Activated effector memory CD4-positive, alpha-beta T cell treated with Interleukin-2 at 50 U/mL for 16 hours (primary cell): ENCODE results near the gene CCDC124.
"Not testable (repeated sequence)": the region's sequence is repeated elsewhere in the genome, so short reads cannot be mapped to it uniquely, and the experiment has no call there.

Experiments
- DNase-seq: peaks from one replicate; pipeline ENCODE4 v3.0.0-alpha.2; 2020

CCDC124 gene

DNA sequence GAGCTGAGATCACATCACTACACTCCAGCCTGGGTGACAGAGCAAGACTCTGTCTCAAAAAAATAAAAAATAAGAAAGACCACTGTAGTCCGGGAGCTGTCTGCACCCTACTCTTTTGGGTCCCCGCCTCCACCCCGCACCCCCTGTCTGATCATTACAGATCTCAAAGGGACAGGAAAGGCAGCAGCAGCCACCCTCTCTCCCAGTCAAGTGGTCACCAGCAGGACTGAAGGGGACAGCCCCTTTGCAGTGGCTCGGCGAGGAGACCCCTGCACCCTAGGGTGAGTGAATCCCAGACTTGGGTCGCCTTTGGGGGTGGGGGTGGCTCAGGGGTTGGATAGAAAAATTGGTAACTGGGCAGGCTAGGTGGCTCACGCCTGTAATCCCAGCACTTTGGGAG lies 21.6 kb downstream of the CCDC124 start:
- no peak for DNase-seq

DNA sequence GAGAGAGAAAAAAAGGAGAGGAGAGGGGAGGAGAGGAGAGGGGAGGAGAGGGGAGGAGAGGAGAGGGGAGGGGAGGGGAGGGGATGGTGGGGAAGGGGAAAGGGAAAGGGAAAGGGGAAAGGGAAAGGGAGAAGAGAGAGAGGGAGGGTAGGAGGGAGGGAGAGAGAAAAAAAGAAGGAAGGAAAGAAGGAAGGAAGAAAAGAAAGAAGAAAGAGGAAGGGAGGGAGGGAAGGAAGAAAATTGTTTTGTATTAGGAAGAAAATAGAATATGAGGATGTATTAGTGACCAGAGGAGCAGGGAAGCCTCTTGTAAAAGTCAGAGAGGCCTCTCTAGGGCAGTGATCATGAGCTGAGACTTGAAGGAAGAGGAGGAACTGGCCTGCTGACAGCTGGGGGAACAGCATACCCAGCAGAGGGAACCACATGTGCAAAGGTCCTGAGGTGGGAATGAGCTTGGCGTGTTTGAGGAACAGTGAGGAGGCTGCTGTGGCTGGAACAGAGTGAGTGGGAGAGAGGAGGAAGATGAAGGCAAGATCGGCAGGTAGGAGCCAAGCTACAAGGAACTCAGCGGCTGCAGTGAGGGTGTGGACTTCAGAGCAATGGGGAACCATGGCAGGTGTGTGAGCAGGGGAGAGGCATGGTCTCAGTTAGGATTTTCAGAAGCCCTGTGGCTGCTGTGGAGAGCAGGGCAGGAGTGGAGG lies 24.5 kb downstream of the CCDC124 start:
- DNase-seq = no peak

DNA sequence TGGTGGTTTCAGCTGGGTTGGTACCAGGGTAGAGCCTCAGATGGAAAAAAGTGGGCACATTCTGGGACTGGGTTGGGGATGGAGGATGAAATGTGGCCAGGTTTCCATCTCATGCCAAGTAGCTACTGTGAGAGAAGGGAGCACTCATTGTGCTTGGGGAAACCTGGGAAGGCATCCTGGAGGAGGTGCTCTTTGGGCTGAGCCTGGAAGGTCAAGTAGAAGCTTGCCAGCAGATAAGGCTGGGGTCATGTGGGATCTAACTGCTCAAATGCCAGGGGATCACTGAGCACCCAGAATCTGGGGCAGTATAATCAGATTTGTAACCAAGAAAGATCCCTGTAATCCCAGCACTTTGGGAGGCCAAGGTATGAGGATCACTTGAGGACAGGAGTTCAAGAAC lies 25.1 kb downstream of the CCDC124 start:
- no peak for DNase-seq

DNA sequence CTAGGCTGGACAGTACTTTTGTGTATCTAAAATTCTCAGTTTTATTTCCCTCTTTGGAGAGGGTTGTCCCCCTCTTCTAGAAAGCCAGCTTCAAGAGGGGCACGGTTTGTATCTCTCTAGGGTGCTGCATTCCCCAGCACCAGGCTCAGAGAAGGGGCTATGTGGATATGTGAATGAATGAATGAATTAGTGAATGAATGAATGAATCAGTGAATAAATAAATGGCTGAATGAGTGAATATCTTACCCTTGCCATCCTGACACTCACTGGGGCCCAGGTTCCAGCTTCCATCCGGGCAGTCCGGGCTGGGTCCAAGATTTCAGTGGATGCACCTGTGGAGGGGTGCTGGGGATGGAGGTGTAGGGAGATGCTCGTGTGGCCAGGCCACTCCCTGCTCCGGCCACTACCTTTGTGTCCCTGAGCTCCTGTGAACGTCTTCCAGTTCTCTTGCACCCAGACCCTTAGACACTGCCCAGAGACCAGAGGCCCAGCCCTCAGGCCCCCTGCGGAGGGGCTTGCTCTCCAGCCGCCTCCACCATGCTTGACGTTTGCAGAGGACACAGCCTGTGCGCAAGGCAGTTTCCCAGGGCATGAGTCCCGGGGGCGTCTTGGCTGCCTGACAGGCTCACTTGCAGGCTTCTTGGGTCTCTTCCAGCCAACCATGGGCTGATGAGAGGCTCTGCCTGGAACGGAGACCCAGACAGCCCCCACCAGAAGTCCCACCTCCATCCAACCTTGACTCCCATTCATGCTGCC lies 31.3 kb downstream of the CCDC124 start:
- DNase-seq = no peak

DNA sequence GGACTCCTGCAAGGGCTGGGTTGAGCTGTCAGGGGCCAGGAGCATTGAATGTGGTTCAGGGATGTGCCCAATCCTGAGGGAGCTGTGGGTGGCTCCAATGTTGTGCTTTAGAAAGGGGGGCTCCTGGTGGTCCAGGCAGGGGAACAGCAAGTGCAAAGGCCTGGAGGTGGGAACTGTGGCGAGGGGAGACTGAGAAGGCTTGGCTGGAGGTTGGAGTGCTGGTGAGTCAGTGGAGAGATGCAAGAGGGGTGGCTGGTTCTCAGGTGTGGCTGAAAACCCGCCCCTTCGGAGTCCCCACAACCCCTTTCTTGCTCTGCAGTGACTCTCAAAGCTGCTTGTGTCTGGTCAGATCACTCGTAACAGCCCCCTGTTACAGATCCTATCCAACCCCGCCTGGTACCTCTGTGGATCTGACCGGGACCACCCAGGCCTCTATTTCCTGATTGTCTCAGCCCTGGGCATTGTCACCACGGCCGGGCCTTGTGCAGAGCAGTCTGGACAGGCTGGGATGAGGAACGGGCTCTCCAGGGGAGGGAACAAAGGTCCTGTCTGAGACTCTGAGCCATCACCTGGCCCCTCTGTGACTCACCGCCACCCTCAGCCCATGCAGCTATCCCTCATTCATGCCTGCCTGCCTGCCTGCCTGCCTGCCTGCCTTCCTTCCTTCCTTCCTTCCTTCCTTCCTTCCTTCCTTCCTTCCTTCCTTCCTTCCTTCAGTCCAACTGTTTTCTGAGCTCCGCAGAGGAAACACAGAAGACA lies 32.7 kb downstream of the CCDC124 start:
- no peak for DNase-seq

DNA sequence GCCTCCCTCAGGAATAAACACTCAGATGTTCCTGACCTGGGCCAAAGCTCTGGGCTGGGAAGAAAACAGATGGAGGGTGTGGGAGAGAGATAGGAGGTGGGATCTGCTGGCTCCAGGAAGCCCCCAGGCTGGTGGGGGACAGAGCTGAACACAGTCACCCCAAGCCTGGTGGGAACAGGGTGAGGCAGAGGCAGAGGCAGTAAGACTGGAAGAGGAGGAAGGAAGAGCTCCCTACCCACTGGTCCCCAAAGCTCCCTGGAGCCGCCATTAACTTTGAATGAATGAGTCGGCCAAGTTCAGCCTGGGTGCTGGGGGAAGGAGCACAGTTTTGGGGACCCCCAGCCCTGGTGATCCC lies 33.3 kb downstream of the CCDC124 start:
- no peak for DNase-seq

DNA sequence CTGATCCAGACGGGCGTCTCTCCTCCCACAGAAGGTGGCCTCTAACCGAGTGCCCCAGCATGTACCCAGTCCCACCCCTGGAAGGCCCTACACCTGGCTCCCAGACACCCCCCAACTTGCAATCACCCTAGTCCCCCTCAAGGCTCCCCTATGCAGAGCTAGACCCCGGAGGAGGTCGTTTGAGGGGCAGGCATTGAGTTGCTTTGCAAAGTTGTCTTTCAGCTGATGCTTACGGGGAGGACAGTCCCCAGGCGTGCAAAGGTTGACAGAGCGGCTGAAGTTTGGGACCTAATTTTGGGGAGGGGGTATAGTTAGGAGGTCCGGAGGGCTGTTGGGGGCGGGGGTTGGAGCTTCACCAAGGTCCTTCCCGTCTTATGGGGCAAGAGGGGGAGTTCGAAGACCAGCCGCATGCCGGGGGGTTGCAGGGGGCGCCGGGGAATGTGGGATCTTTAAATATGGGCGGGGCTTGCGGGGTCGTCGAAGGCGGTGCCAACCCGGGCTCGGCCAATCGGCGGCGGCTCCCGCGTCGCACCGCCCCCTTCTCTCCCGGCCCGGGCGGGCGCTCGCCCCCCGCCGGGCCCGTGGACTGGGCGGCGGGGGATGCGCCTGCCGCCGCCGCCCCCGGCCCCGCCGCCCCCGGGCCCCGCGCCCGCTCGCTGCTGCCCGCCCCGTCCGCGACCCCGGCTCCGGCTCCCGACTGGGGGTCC lies 33.9 kb downstream of the CCDC124 start, which contains the start of gene KCNN1:
Gene KCNN1, plus strand, starts transcription at position 558 of the 707 bp plus-strand sequence. CDS start 6,782 bp downstream, outside the sequence.
- DNase-seq = no peak

DNA sequence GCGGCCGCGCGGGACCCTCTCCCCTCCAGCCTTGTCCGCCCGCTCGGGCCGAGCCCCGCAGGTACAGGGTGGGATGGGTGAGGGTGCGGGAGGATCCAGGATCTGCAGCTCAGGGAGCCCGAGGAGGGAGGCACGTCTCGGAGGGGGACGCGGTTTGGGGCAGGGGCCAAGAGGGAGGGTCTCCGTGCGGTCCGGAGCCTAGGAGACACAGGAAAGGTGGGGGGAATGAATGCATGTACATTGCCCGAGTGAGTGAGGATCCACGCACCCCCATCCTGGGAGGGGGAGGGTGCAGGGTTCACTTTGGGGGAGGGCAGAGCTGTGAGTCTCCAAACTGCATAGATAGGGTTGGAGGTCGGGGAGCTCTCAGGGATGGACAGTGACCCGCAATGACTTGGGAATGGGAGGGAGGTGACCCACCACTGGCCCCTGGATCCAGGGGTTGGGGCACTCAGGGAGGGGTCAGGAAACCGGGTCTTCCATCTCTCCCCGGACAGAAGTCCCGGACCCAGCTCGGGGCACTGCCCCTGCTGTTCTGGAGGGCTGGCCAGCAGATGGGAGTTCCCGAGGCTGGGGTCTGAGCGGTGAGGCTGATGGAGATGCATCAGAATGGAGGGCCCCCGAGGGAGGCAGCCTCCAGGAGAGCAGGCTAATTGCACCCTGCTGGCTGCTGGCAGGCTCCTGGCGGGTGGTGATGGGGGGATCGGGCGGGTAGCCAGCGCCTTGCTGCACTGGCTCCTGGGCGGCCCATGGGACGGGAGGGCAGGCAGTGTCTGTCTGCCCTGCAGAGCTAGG lies 34.6 kb downstream of the CCDC124 start:
- no peak for DNase-seq

DNA sequence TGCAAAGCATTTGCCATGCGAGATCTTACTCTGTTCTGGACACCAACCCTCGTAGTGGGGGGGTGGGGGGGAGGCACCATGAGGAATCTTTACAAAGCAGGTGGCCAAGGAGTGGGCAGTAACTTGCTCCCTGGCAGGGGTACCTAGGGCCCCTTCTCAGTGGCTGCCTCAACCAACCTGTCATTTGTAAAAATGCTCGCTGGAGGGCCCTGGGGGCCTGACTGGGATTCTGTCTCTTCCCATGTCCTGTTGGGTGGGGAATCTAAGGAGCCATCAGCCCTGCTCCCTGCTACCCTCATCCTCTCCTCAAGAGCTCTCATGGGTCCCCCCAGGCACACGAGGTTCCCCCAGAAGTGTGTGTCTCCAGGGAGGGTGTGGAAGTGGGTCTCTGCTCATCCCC lies 35.5 kb downstream of the CCDC124 start:
- DNase-seq = no peak

DNA sequence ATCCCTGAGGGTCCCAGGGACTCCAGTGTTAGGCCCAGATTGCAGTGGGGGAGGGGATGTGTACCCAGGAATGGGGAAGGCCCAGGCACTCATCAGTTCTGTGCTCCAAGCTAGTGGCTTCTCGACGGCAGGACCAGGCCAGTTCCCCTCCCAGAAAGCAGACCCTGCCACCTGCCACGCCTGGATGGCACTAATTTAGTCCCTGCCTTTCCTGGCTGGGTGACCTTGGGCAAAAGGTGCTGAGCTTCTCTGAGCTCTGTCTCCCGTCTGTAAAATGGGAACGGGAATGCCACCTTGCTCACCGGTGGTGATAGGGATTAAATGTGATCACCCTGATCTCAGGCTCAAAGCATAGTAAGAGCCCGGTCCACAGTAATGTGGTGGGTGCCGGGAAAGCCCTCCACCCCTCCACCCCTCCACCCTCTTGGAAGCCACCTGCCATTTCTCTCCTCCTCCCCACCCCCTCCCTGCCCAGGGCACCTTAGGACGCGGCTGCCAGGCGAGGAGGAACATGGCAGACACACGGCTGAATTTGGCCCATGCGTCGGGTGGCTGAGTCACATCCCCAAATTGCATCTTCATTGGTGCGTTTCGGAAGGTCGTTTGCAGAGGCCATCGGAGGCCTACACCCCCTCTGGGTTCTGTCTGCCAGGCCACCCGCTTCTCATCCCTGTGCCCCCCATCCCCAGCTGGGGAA lies 36.4 kb downstream of the CCDC124 start:
- DNase-seq = no peak

DNA sequence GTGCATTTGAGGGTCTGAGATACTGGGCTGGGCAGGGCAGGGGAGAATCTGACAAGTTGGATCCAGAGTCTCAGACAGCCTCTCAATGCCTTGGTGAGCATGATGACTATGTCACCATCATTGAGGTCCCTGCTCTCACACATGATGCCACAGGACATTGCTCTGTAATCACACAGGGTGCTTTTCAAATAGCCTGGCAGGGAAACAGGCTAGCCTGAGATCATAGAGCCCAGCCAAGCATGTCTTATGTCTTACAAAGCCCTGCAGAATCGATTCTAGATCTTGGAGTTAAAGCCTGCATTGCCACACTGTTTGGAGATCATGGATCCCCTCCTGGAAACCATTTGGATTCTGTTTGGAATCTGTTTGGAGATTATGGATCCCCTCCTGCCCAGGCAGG lies 39.4 kb downstream of the CCDC124 start:
- no peak for DNase-seq

DNA sequence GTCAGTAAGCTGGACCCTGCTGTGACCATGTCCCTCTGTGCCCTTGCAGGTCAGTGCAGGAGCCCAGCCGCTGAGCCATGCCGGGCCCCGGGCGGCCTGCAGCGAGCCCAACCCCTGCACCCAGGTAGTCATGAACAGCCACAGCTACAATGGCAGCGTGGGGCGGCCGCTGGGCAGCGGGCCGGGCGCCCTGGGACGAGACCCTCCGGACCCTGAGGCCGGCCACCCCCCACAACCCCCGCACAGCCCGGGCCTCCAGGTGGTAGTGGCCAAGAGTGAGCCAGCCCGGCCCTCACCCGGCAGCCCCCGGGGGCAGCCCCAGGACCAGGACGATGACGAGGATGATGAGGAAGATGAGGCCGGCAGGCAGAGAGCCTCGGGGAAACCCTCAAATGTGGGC lies 40.9 kb downstream of the CCDC124 start:
- no peak for DNase-seq

DNA sequence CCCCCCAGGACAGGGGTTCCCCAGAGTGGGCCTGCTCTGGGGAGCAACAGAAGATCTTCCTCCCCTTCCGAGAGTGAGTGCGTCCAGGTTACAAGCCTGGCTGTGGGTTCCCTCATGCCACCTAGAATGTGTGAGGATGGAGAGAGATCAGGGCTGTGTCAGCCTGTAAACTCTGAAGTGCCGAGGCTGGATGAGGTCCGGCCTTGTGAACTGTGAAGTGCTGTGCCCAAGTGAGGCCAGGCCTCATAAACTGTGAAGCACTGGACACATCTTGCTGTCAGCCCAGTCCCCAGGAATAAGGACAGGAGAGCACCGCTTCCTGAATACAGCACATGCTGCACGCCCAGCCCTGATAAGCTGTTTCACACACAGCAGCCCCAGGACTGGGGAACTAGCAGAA lies 41.7 kb downstream of the CCDC124 start:
- no peak for DNase-seq

DNA sequence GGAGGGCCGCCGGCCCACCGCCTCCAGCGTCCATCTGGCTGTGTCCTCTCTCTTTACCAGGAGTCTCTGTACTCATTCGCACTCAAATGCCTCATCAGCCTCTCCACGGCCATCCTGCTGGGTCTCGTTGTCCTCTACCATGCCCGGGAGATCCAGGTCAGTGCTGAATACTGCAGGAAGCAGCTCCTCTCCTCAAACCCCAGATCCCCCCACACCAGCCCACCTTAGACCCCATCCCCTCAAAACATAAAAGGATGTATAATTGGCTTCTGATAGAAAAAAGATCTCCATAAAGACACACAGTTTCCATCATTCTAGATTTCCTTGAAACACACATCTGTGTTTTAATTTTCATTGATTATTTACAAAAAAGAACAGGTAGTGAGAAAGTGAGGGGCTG lies 42.2 kb downstream of the CCDC124 start:
- DNase-seq = no peak

DNA sequence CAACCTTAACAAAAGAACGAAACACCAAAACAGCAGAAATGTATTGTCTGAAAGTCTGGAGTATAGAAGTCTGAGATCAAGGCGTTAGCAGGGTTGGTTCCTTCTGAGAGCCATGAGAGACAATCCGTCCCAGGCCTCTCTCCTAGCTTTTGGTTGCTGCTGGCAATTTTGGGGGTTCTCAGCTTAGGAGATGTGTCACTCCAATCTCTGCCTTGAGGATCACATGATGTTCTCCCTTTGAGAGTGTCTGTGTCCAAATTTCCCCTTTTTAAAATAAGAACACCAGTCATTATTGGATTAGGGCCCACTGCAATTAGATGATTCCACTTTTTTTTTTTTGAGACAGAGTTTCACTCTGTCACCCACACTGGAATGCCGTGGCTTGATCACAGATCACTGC lies 44.2 kb downstream of the CCDC124 start:
- DNase-seq = no peak

DNA sequence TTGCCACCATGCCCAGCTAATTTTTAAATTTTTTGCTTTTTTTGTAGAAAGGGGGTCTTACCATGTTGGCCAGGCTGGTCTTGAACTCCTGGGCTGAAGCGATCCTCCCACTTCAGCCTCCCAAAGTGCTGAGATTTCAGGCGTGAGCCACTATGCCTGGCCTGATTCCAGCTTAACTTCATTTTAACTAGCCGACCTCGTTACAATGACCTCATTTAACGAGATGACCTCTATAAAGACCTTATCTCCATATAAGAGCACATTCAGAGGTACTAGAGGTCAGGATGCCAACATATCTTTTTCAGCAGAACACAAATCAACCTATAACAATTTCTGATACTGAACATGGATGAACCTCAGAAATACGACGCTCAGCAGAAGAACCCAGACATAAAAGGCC lies 44.7 kb downstream of the CCDC124 start:
- no peak for DNase-seq

DNA sequence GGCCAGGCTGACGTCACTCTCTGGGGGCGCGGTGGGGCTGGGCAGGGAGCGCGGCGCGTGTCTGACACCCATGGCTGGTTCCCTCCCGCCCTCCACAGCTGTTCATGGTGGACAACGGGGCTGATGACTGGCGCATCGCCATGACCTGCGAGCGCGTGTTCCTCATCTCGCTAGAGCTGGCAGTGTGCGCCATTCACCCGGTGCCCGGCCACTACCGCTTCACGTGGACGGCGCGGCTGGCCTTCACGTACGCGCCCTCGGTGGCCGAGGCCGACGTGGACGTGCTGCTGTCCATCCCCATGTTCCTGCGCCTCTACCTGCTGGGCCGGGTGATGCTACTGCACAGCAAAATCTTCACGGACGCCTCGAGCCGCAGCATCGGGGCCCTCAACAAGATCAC lies 48.8 kb downstream of the CCDC124 start:
- no peak for DNase-seq

DNA sequence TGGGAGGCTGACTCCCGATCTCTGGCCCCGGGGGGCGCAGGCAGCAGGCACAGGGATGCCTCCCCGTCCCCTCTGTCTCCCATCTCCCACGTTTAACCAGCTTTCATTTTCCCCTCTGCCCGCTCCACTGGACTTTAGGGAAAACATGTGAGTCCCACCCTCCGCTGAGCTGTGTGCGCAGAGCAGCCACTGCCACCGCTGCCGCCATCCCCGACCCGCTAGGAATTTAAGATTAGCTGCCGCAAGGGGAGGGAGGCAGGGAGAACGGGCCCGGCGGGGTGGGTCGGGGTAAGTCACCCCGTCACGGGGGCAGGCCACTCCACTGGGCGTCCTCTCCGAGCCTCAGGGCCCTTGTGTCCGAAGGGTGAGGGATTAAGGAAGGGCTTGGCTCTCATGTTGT lies 49.6 kb downstream of the CCDC124 start:
- no peak for DNase-seq

DNA sequence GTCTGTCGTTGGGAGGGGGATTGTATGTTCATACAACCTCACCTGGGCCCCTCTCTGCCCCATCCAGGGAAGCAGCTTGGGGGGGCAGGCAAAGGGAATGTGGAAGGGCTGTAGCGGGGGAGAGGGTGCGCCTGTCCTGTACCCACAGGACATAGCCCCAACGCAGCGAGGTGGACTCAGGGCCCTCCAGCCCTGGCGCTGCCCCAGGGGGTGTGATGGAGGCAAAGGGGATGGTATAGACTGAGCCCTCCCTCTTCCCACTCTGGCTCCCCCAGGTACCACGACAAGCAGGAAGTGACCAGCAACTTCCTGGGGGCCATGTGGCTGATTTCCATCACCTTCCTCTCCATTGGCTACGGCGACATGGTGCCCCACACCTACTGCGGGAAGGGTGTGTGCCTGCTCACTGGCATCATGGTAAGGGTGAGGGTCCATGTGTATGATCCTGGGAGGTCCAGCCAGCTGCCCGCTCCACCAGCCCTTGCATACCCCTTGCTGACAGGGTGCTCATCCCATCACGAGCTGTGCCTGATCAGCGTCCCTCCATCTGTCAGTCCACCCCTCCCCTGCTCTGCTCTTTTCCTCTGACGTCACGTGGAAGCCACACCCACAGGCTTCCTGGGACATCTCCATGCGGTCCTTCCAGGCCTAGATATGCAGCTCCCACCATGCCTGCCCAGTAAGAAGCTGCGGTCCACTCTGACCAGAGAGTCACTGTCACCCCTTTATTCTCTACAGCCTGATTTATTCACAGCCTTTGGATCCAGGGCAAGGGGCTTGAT lies 52.4 kb downstream of the CCDC124 start:
- DNase-seq = no peak

DNA sequence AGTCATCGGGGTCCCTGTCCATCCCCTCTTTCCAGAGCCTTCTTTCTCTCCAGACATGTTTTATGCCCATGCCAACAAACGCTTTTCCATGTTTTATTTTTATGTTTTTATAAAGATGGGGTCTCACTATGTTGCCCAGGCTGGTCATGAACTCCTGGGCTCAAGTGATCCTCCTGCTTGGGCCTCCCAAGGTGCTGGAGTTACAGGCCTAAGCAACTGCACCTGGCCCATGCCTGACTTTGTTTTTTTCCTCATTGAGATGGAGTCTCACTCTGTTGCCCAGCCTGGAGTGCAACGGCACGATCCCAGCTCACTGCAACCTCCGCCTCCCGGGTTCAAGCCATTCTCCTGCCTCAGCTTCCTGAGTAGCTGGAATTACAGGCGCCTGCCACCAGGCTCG lies 53.8 kb downstream of the CCDC124 start:
- DNase-seq = not testable (repeated sequence)

DNA sequence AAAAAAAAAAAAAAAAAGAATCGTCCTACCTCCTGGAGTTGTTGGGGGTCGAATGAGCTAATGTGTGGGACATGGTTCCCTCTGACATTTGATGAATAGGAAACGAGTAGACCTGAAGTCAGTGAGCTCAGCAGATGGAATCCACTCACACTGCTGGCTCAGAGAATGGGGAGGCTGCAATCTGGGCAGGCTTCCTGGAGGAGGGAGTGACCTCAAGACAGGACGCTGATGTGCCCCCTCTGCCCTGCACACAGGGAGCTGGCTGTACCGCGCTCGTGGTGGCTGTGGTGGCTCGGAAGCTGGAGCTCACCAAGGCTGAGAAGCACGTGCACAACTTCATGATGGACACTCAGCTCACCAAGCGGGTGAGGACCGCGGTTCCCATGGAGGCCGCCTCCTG lies 55.3 kb downstream of the CCDC124 start:
- DNase-seq = no peak
